GM21381 (cell line): ENCODE data around the gene MAS1.
A peak's percentile ranks its signal among the peaks of the same experiment; 100 is the strongest.
"Not testable (repeated sequence)": the region's sequence is repeated elsewhere in the genome, so short reads cannot be mapped to it uniquely, and the experiment has no call there.

Experiments
- ATAC-seq: cut with Tn5 transposase; IDR thresholded peaks from one replicate; pipeline ENCODE4 v1.9.1; 2021; ENCODE audit warnings: mild to moderate bottlenecking, moderate library complexity; ENCODE audit not compliant: unreplicated experiment

Gene MAS1

GRCh38 chr6:159890792-159891191 lies at the start of gene MAS1:
Gene MAS1, plus strand, starts transcription at chr6:159890988. Its CDS starts 15,968 bp downstream, at chr6:159906956.
- ATAC-seq = no peak

DNA sequence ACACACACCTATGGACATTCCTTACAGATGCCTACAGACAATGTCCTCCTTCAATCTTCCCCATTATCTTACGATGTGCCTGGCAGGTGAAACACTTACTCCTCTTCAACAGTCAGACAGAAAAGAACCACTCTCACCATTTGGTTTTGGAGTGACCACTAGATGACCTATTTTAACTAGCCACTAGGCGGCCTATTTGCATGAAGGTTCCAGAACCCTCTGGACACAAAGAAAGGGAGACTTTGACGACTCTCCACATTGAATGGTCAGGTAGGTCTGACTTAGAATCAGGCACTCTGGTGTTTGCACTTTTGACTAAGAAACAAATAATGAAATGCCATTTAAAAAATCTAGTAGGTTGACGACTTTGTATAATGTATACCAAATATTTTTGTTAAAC lies 48.8 kb upstream of the MAS1 start:
- no peak for ATAC-seq

DNA sequence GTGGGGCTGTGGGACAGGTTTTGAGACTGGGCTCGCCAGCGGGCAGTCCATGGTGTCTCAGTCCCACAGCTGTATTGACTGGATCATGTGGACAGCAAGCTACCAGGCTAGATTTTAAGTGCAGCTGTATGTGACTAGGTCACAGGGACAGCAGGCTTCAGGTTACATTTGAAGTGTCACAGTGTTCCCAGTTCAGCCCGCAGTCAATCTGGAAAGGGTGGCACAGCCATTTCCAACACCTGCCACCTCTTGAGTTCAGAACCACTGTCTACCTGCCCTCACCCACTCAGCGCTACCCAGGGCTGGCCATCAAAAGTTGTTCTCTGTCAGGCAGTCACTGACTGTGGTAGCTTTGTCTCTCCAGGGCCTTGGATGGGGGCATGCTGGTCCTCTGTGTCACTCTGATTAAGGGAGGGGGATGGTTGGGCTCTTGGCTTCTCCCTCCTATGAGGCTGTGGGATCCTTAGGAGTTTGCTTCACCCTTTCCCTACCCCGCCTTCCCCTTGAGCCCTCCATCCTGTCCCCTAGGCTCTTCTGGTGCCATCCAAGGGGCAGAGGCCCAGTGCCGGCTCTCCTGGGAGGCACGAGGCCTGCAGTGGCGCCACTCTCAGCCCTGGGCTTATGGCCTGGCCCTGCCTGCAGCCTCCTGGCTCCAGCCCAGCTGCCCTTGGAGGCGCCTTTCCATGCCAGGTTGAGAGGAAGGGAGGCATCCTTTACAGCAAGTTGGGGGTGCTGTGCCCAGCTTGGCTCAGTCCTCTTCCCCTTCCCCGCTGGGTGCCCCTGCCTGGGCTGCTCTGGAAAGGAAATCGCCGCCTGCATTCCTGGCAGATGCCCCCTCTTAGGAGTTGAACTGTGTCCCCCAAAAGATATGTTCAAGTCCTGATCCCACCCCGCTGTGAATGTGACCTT lies 45.8 kb upstream of the MAS1 start:
- no peak for ATAC-seq

GRCh38 chr6:159848552-159848951 lies 42.2 kb upstream of the MAS1 start:
- not testable (repeated sequence) for ATAC-seq

DNA sequence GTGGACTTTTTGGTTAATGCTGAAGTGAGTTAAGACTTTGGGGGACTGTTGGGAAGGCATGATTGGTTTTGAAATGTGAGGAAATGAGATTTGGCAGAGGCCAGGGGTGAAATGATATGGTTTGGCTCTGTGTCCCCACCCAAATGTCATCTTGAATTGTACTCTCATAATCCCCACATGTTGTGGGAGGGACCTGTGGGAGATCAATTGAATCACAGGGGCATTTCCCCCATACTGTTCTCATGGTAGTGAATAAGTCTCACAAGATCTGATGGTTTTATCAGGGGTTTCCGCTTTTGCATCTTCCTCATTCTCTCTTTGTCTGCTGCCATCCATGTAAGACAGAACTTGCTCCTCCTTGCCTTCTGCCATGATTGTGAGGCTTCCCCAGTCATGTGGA lies 40.9 kb upstream of the MAS1 start:
- not testable (repeated sequence) for ATAC-seq

GRCh38 chr6:159852877-159853276 lies 37.9 kb upstream of the MAS1 start:
- ATAC-seq = no peak

DNA sequence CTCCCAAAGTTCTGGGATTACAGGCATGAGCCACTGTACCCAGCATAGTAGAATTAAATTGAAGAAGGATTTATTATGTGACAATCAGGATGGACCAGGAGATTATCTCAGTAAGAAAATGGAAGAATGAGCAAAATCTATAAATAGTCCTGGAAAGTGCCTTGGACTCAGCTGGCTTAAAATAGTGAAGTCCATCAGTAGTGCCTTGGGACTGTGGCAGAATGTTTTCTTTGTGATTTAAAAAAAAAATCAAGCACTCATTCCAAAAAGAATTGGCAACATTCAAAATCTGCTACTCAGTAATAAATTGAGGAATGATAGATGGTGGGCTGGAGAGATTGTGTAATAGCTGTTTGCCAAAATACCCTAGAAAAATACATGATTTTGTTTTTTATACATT lies 37.0 kb upstream of the MAS1 start:
- no peak for ATAC-seq

GRCh38 chr6:159854959-159855358 lies 35.8 kb upstream of the MAS1 start:
- ATAC-seq = no peak

DNA sequence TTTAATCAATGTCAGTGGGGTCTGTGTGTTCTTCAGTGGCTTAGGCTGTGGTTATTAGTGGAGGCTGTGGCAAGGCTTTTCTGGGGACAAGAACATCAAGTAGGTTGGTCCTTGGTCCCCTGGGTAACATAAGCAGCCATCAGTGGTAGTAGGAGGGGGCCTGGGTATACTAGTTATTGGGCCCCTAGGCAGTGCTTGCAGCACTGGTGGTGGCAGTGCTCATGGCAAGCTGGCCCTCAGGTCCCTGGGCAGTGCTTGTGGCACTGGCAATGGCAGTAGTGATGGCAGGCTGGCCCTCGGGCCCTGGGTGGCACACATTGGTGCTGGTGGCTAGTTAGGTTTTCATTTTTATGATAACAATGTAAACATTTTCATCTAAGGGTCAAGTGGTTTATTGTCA lies 32.5 kb upstream of the MAS1 start:
- no peak for ATAC-seq

GRCh38 chr6:159860482-159860881 lies 30.3 kb upstream of the MAS1 start:
- ATAC-seq = no peak

- ATAC-seq = no peak
Measured at GRCh38 chr6:159862103-159862502, 28.7 kb upstream of the MAS1 start.

DNA sequence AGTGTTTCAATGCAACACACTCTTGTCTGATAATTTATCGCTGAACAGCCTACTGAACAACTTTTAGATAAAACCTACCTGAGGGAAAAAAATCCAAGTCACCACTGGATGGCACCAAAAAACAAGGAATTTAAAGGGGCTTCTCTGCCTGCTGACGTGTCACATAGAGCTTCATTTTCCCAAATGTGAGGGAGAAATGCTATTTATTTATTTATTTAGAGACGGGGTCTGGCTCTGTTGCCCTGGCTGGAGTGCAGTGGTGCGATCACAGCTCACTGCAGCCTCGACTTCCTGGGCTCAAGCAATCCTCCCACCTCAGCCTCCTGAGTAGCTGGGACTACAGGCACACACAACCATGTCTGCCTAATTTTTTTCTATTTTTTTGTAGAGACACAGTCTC lies 27.4 kb upstream of the MAS1 start:
- ATAC-seq = peak; percentile 60

DNA sequence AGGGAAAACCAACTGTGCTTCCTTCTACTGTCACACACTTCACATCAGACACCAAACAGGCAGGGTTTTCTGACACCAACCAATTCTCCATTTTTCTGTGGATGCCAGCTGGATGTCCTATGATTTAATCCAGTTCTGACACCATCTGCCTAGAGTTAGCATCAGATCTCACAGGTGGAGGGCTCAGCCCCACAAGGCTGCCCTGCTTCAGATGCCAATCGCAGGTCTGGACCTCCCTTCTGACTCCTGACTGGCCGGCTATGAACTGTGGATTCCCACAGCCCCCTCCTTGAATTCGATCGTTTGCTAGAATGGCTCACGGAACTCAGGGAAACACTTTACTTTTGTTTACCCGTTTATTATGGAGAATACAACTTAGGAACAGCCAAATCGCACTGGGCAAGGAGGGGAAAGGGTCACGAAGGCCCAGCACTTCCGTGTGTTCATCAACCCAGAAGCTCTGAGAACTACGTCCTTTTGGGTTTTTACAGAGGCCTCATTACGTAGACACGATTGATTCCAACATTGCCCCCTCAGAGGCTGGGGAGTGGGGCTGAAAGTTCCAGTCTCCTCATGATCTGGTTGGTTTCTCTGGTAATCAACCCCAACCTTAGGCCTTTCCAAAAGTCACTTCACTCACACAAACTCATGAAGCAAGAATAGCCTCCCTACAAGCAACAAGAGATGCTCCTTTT lies 25.4 kb upstream of the MAS1 start:
- ATAC-seq = no peak

DNA sequence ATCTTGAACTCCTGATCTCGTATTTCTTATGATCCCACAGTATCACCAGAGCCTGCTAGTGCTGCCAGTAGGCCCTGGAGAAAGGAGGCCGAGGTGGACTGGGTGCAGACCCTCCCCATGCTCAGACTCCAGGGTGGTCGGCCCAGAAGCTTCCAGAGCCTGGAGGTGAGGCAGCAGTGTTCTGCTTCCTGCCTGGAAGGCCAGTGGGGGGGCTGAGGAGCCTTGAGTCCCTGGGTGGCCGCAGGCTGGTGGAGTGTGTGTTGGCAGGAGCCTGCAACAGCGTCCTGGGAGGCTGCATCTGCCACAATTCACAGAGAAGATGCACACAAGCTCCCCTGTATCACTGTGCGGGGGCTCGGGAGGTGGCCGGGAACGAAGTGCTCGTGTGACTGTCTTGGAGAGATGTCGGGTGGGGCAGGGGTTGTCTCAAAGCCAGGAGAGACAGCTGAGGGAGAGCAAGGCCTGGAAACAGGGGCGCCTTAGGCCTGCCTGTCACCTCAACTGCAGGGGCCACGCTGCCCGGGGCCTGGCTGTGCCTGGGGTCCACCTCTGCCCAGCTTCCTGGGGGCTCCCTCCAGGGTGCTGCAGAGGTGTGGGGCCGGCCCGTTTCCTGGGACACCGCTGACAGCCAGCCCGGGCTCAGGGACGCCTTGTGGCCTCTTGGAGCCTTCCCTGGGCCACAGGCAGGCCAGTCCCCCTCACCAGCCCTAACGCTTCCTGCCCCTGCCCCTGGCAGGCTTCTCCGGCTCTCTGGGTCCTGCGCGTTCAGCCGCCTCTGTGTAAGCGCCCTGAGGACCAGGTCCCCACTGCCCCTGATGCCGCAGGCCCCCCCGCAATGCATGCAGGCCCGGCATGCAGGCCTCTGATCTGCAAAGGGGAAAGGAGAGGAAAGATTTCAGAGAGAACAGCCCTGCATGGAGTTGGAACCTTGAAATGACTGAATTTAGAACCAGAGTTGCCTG lies 24.2 kb upstream of the MAS1 start:
- ATAC-seq = no peak

DNA sequence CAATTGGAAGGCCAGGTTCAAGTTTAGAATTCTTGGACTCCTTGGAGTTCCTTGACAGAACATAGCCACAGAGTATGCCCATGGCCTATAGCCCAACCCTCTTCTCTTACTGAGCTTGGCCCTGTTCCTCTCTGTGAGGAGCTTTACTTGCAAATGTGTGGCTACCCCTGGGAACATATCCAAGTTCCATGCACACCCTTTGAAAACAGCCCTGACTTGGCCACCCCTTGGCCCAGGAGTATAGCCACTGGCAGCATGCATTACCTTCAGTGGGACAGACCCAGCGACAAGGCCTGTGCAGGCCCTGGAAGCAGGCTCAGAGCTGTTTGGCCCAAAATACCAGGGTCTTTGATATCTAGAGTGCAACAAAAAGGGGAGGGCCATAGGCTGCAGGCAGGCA lies 19.5 kb upstream of the MAS1 start:
- no peak for ATAC-seq

DNA sequence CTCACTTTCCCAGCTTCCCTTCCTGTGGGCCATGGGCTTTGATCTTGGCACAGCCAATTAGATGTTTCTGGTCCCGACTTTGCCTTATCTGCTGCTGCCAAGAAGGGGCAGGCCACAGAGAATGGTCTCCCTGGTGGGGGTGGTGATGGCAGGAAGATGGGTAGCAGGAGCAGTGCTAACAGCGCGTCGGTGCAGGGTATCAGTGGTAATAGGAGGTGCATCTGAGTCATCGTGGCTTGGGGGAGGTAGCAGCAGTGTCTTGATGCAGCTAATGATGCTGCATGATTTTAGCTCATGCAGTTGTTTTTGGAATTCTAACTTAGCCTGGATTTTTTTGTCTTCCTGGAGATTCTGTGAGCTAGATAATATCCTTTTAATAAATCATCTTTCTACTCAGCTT lies 18.9 kb upstream of the MAS1 start:
- no peak for ATAC-seq

DNA sequence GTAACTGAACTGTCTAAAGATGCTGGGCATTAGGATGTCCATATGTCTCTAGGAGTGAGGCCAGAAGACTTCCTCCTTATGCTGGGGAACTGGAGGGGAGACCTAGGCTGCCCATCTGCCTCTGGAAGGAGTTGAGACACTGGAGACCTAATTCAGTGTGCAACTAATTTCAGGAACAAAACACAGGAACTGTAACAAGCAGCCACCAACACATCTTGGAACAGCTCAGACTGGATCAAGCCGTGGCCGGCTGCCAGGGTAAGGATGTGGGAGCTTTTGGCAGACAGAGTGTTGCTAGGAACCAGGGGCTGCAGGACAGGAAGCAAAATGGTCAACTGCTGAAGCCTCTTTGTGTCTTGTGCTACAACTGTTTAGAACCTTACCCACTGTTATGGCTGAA lies 16.4 kb upstream of the MAS1 start:
- no peak for ATAC-seq

DNA sequence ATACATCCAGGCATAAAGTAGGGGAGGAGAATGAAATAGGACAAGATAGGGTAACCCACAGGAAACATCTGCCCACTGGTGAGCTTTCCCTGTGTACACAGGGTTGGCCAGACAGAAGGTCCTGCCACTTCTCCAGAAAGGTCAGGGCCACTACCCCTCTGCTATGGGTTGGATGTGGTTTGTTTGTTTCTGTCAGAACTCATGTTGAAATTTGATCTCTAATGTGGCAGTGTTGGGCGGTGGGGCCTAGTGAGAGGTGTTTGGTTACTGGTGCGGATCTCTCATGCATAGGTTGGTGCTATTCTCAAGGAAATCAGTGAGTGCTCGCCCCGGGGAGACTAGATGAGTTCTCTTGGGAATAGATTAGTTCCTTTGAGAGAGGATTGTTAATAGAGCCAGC lies 15.6 kb upstream of the MAS1 start:
- ATAC-seq = no peak

GRCh38 chr6:159876242-159876641 lies 14.5 kb upstream of the MAS1 start:
- no peak for ATAC-seq

DNA sequence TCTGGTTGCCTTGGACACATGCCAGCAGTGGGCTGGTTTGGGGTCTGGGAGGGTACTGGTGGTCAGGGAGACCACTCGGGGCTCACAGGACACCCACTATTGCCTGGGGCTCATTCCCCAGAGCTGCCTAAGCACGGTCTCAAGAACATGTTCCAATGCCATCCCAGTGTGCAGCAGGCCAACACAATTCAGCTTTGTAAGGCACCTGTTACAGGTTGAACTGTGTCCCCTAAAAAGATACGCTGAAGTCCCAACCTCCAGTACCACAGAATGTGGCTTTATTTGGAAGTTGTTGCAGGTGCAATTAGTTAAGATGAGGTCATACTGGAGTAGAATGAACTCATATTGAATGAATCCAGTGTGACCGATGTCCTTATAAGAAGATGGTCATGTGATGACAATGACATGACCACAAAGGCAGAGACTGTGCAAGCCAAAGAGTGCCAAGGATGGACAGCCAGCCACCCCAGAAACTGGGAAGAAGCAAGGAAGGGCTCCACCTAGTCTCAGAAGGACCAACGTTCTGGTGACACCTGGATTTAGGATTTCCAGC lies 13.5 kb upstream of the MAS1 start:
- no peak for ATAC-seq

DNA sequence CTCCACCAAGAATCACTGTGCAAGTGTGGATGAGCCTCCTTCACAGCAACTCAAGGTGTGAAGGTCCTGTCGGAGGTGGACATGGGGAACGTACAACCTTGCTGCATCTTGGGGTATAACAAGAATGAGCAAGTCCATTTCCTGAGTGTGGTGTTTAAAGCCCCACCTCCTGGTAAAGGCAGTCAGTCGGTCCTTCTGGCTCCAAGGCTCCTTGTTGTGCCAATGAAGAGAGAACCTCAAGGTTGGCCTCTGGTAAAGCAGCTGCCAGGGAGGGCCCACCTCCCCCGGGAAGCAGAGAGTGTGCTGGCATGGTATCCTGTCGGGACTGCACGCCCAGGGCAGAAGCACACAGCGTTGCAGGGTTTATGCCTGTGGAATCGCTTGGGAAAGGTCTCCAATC lies 12.4 kb upstream of the MAS1 start:
- ATAC-seq = no peak
